ENCODE results near the gene ADGRB3. TPM values are rescaled to one million over a fixed set of nuclear protein-coding genes. Genes with fewer than 3 reads are reported as not detected.

Gene ADGRB3
- polyA plus RNA-seq, 1 experiment, result 0.12 TPM

- no peaks in the 10 kb centered on the region for H3K36me3 ChIP-seq (ENCODE audit: control insufficient read depth, insufficient read depth, low read length)
- H3K4me3 ChIP-seq (ENCODE audit: low read depth, low read length), result no peak overlapping the region
- no peaks in the 10 kb centered on the region for H3K27me3 ChIP-seq (ENCODE audit: control insufficient read depth, insufficient read depth, low read length)
- POLR2A ChIA-PET, result no interaction called here
- no peak for DNase-seq (ENCODE audit: low read depth)
- CTCF ChIA-PET, result interaction anchor here (0.6 kb wide), 1 partner anchor 538 kb away, joined by 4 read pairs; no protein-coding TSS in a partner anchor
- no peak for TF ChIP-seq CTCF (IDR thresholded peaks at IDR 0.05; ENCODE audit: insufficient read depth, low read depth, low read length)
These were observed 567.7 kb downstream of the ADGRB3 start for GRCh38 chr6:69202768-69203167.

GRCh38 chr6:69216127-69216526 is 581.0 kb downstream of the ADGRB3 start:
- Histone ChIP-seq H3K27me3 (ENCODE audit: control insufficient read depth, insufficient read depth, low read length) (no peaks in the 10 kb centered on the region), H3K36me3 (ENCODE audit: control insufficient read depth, insufficient read depth, low read length) (no peaks in the 10 kb centered on the region), H3K4me3 (ENCODE audit: low read depth, low read length) (no peak overlapping the region)
- TF ChIP-seq CTCF (IDR thresholded peaks at IDR 0.05; ENCODE audit: insufficient read depth, low read depth, low read length), result no peak
- ChIA-PET POLR2A (no interaction called here), CTCF (interaction anchor here (0.6 kb wide), 2 partner anchors 156 to 445 kb away, joined by 3 read pairs; no protein-coding TSS in a partner anchor)
- DNase-seq (ENCODE audit: low read depth), result no peak

- Histone ChIP-seq H3K36me3 (ENCODE audit: control insufficient read depth, insufficient read depth, low read length) (no peaks in the 10 kb centered on the region), H3K4me3 (ENCODE audit: low read depth, low read length) (no peak overlapping the region), H3K27me3 (ENCODE audit: control insufficient read depth, insufficient read depth, low read length) (no peaks in the 10 kb centered on the region)
- no peak for TF ChIP-seq CTCF (IDR thresholded peaks at IDR 0.05; ENCODE audit: insufficient read depth, low read depth, low read length)
- POLR2A ChIA-PET, result no interaction called here
- CTCF ChIA-PET, result no interaction called here
- DNase-seq (ENCODE audit: low read depth), result no peak
These were observed 582.3 kb downstream of the ADGRB3 start for GRCh38 chr6:69217343-69217742.

- POLR2A ChIA-PET, result no interaction called here
- H3K27me3 ChIP-seq (ENCODE audit: control insufficient read depth, insufficient read depth, low read length), result no peaks in the 10 kb centered on the region
- no peaks in the 10 kb centered on the region for H3K36me3 ChIP-seq (ENCODE audit: control insufficient read depth, insufficient read depth, low read length)
- TF ChIP-seq CTCF (IDR thresholded peaks at IDR 0.05; ENCODE audit: insufficient read depth, low read depth, low read length), result no peak
- no peak for DNase-seq (ENCODE audit: low read depth)
- CTCF ChIA-PET, result no interaction called here
- no peak overlapping the region for H3K4me3 ChIP-seq (ENCODE audit: low read depth, low read length)
These were observed 585.3 kb downstream of the ADGRB3 start for GRCh38 chr6:69220375-69220774.

GRCh38 chr6:69232008-69232407 is 596.9 kb downstream of the ADGRB3 start:
- H3K4me3 ChIP-seq (ENCODE audit: low read depth, low read length), result no peak overlapping the region
- ChIA-PET CTCF (interaction anchor here (0.6 kb wide), 1 partner anchor 1460 kb away, joined by 3 read pairs; no protein-coding TSS in a partner anchor), POLR2A (no interaction called here)

More at GRCh38 chr6:69232008-69232407, 596.9 kb downstream of the ADGRB3 start:
- no peak for DNase-seq (ENCODE audit: low read depth)
- H3K27me3 ChIP-seq (ENCODE audit: control insufficient read depth, insufficient read depth, low read length), result no peaks in the 10 kb centered on the region
- H3K36me3 ChIP-seq (ENCODE audit: control insufficient read depth, insufficient read depth, low read length), result no peaks in the 10 kb centered on the region
- no peak for TF ChIP-seq CTCF (IDR thresholded peaks at IDR 0.05; ENCODE audit: insufficient read depth, low read depth, low read length)
